ENCODE data around the gene AKNA.

Gene AKNA

GRCh38 chr9:114396558-114397218 lies 8.9 kb upstream of the AKNA start:
- no peak for DNase-seq (ENCODE audit: low spot score)

GRCh38 chr9:114395768-114396167 lies 8.0 kb upstream of the AKNA start:
- no peak for DNase-seq (ENCODE audit: low spot score)

GRCh38 chr9:114395334-114395617 lies 7.5 kb upstream of the AKNA start:
- no peak for DNase-seq (ENCODE audit: low spot score)

GRCh38 chr9:114394523-114395333 lies 6.9 kb upstream of the AKNA start:
- DNase-seq (ENCODE audit: low spot score): no peak

GRCh38 chr9:114392749-114393112 lies 4.9 kb upstream of the AKNA start:
- DNase-seq (ENCODE audit: low spot score): no peak

- no peak for DNase-seq (ENCODE audit: low spot score)
These were observed 3.2 kb upstream of the AKNA start for GRCh38 chr9:114390952-114391351.

GRCh38 chr9:114389612-114390368 lies 2.0 kb upstream of the AKNA start:
- no peak for DNase-seq (ENCODE audit: low spot score)

GRCh38 chr9:114388764-114389375 lies 1.1 kb upstream of the AKNA start:
- no peak for DNase-seq (ENCODE audit: low spot score)

- DNase-seq (ENCODE audit: low spot score): no peak
These were observed 538 bp upstream of the AKNA start for GRCh38 chr9:114388357-114388682.

- DNase-seq (ENCODE audit: low spot score): no peak
These were observed 699 bp downstream of the AKNA start for GRCh38 chr9:114386886-114387679.

GRCh38 chr9:114386361-114386885 lies 1.4 kb downstream of the AKNA start:
- no peak for DNase-seq (ENCODE audit: low spot score)

- DNase-seq (ENCODE audit: low spot score): no peak
These were observed 2.2 kb downstream of the AKNA start for GRCh38 chr9:114385397-114386181.

GRCh38 chr9:114384836-114385396 lies 2.9 kb downstream of the AKNA start:
- no peak for DNase-seq (ENCODE audit: low spot score)

GRCh38 chr9:114384341-114384740 lies 3.4 kb downstream of the AKNA start:
- DNase-seq (ENCODE audit: low spot score): no peak

- DNase-seq (ENCODE audit: low spot score): no peak
These were observed 4.1 kb downstream of the AKNA start for GRCh38 chr9:114383521-114384231.

GRCh38 chr9:114382699-114383520 lies 4.9 kb downstream of the AKNA start:
- DNase-seq (ENCODE audit: low spot score): no peak

- no peak for DNase-seq (ENCODE audit: low spot score)
These were observed 8.9 kb downstream of the AKNA start for GRCh38 chr9:114378883-114379282.

- no peak for DNase-seq (ENCODE audit: low spot score)
These were observed 9.8 kb downstream of the AKNA start for GRCh38 chr9:114378016-114378415.
